ENCODE measurements around the gene SCD.

DNA sequence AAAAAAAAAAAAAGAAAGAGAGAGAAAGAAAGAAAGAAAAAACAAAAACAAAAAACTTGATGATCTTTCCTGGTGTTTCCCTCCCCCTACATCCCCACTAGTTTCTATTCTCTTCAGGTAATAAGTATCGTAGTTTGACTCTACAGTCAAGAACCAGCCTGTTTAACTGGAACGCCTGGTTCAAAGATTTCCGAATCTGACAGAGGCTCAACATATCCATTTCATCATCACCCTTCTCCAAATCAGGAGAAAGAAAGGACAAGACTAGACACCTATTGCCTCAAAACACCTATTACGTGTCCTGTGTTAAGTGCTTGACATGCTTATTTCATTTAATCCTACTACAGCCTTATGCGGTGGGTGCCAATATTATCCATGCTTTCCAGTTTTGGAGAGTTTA, 40.2 kb upstream of the SCD start:
- no peak for TF ChIP-seq CTCF (IDR thresholded peaks at IDR 0.05)
- no peak for TF ChIP-seq POLR2A (IDR thresholded peaks at IDR 0.05)

All from adrenal gland (tissue), 5 donors.